ENCODE measurements around the gene PHC2. TPM values are rescaled to one million over a fixed set of nuclear protein-coding genes. Genes with fewer than 3 reads are reported as not detected.

Gene PHC2
- total and polyA plus RNA-seq, 9 of the 15 experiments (the other 6 are each of a cell fraction or from before 2014, with no cell fraction given), result 3.1 to 67.6 (median 34.6) TPM

- no peak for TF ChIP-seq ZNF609 (CRISPR knock-in tag; IDR thresholded peaks at IDR 0.05; ENCODE audit: borderline replicate concordance)
- TF ChIP-seq ZBTB1 (CRISPR knock-in tag; IDR thresholded peaks at IDR 0.05; ENCODE audit: borderline replicate concordance, low read depth), result no peak
- no peak for TF ChIP-seq ZNF280A (IDR thresholded peaks at IDR 0.05; ENCODE audit: low read depth, partially characterized antibody)
- no peak for TF ChIP-seq ZHX1 (conservative IDR thresholded peaks at IDR 0.05; ENCODE audit: low read length)
- TF ChIP-seq ZBTB40 (IDR thresholded peaks at IDR 0.05), result peak; percentile 47; the same call in 1 of the 2 replicates
- no peak for TF ChIP-seq ZBTB40 (CRISPR knock-in tag; IDR thresholded peaks at IDR 0.05)
Observed at GRCh38 chr1:33396188-33397124, 34.4 kb downstream of the PHC2 start (continued).

All from K562 (cell line).